ENCODE results near the gene HELQ. TPM values are rescaled to one million over a fixed set of nuclear protein-coding genes. Genes with fewer than 3 reads are reported as not detected.

Gene HELQ
- polyA plus RNA-seq, 1 donor = 15.9 TPM

DNA sequence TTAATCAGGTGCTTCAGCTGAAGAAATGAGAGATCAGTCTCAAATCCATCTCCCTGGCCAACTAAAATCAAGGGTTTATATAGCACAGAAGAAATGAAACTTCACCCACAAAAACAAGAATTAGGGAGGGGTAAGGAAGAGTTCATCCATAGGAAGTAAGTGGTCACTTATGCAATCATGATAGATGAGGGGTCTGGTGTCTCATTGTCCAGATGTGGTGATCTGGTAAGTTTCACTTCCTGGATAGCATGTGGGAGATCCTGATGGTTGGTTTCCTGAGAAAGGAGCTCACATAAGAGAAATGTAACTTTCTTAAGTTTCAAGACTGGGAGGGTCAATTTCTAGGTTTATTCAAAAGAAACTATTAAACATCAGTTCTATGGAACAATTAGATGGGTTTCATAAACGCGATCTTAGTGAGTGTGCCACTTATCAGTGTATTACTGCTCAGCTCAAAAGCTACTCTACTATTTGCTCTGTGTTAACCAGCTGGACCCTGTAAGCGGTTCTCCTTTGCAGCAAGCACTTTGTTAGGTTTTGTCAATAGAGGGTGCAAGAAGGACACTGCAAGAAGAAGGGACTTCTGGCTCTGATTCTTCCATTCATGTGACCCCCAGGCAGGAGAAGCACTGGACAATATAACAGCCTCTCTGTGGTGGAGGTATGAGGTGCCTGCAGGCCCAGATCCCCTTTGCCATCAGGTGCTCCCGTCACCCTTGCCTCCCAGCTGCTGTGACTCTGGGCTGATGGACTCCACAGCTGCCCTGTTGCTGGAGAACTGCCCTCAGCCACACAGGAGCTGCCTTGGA lies 85.6 kb downstream of the HELQ start:
- no peak for DNase-seq

DNA sequence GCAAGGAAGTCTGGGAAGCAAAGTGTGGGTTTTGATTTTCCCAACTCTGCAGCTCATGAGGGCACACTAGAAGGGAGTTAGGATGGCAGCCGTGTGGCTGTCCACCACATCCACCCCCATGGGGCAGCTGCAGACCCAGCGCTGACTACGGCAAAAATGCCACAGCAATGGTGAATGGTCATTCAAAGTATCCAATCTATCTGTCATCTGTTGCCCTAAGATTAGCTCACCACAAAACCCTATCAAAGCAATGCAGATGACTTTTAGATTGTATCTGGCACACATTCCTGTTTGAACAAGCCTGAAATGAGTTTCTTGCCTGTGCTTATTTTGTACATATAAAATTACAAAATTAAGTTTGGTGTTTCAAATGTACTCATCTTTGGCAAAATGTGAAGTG lies 91.3 kb downstream of the HELQ start:
- DNase-seq = no peak

GRCh38 chr4:83362492-83363329 lies 92.9 kb downstream of the HELQ start:
- no peak for DNase-seq

DNA sequence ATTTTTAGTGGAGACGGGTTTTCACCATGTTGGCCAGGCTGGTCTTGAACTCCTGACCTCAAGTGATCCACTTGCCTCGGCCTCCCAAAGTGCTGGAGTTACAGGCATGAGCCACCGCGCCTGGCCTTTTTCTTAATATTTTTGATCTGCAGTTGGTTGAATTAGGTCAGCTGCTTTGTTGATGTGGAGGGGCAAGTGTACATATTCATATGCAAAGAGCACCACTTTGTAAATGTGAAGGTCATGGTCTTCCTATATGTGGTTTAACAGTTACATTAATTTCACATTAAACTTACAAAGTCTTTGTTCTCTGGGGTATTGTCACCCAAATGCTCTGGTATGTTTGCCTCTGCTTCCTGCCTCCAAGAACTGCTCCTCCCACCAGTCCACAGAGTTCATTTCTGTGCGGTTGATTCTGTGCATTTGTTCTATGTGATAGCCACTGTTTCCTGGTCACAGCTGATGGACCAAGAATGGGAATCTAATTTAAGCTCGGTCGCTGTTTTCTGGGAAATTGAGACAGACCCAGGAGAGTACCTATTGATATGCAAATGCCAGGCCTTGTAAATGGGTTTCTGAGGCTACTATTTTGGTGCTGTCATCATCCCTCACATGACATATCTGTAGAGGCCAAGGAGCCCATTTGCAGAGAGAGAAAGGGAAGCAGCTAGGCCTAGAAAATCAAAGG lies 94.1 kb downstream of the HELQ start:
- no peak for DNase-seq

DNA sequence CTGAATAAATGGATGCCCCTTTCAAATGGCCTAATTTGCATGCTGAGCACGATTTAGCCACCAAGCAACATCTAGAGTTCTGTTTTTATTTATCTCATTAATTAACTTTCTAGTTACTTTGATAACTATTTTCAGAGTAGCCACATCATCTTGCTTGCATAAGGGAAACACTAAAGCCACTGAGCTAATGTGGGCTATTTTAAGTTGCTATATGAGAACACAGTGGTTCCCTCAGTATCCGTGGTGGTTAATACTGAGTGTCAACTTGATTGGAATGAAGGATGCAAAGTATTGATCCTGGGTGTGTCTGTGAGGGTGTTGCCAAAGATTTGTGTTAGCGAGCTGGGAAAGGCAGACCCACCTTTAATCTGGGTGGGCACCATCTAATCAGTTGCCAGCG lies 95.6 kb downstream of the HELQ start:
- DNase-seq = no peak

GRCh38 chr4:83358410-83358809 lies 97.2 kb downstream of the HELQ start:
- DNase-seq = no peak

Other genes starting within 250 kb of the HELQ start
- gene COQ2, start 171.0 kb downstream of the HELQ start, polyA plus RNA-seq (ENCODE audit: insufficient read length) = 8.2 TPM
- gene HPSE, start 121.0 kb downstream of the HELQ start, polyA plus RNA-seq (ENCODE audit: insufficient read length) = 0.86 TPM
- 31.0 TPM for gene MRPS18C, start 235 bp upstream of the HELQ start, polyA plus RNA-seq (ENCODE audit: insufficient read length)
- 34.3 TPM for gene ABRAXAS1, start 29.3 kb upstream of the HELQ start, polyA plus RNA-seq (ENCODE audit: insufficient read length)
- gene GPAT3, start 80.3 kb upstream of the HELQ start, polyA plus RNA-seq (ENCODE audit: insufficient read length) = 18.5 TPM

Data from hindlimb muscle (tissue), 1 donor.